HepG2 (cell line): ENCODE results near the gene ASL. TPM values are rescaled to one million over a fixed set of nuclear protein-coding genes. Genes with fewer than 3 reads are reported as not detected.

Experiments used
- BRCA1 ChIP-seq: sonication (generic); formaldehyde crosslinking; IDR thresholded peaks from 2 replicates; pipeline ENCODE4 v1.4.0; 2020; ENCODE audit warnings: missing genetic modification reagents
- JUNB ChIP-seq: sonication (generic); formaldehyde crosslinking; IDR thresholded peaks from 2 replicates; pipeline ENCODE4 v1.8.0; 2022; ENCODE audit warnings: missing genetic modification reagents, mild to moderate bottlenecking, borderline replicate concordance
- MATR3 ChIP-seq: sonication (generic); formaldehyde crosslinking; IDR thresholded peaks from 2 replicates; pipeline ENCODE4 v1.4.0; 2020; ENCODE audit warnings: missing genetic modification reagents
- NR1H2 ChIP-seq: sonication (generic); formaldehyde crosslinking; IDR thresholded peaks from 2 replicates; pipeline ENCODE4 v1.8.1; 2022; ENCODE audit warnings: low read depth, missing genetic modification reagents, borderline replicate concordance
- SAP130 ChIP-seq: IDR thresholded peaks from 2 replicates; pipeline ENCODE4 v1.6.1; 2016; ENCODE audit warnings: low read depth
- ZNF879 ChIP-seq: sonication (generic); formaldehyde crosslinking; IDR thresholded peaks from 2 replicates; pipeline ENCODE4 v1.8.1; 2023; ENCODE audit warnings: missing genetic modification reagents
- polyA plus RNA-seq, 8 experiments: library from polyadenylated mRNA; depleted of rRNA in 3 of 8; stranded (reverse) in 7 of 8; unstranded in 1 of 8; fragments of >200 nt; fragmentation: Illumina TruSeq in 4 of 8; extraction: Trizol in 4 of 8; gene quantifications; 2 replicates each; pipeline versions ENCODE4 v1.2.1 to v1.2.3, GENCODE V29; 2011 to 2016; ENCODE audit warnings: low read depth in 4 of 8, missing spikeins in 1 of 8, mixed read lengths in 1 of 8; ENCODE audit not compliant: insufficient read depth in 1 of 8
- total RNA-seq, 5 experiments: library from RNA; depleted of rRNA; stranded (reverse); fragments of >200 nt; fragmentation: Illumina TruSeq; extraction: Trizol; gene quantifications; 2 replicates each; pipeline ENCODE4 v1.2.3, GENCODE V29; 2016; ENCODE audit warnings: low read depth in 1 of 5
- TF ChIP-seq, protein P1 (sequence below): sonication (generic); formaldehyde crosslinking; IDR thresholded peaks from 2 replicates; pipeline ENCODE4 v1.4.0; 2020; ENCODE audit warnings: missing genetic modification reagents, borderline replicate concordance
- TF ChIP-seq, protein P2 (sequence below): sonication (generic); formaldehyde crosslinking; IDR thresholded peaks from 2 replicates; pipeline ENCODE4 v1.5.0; 2020; ENCODE audit warnings: missing genetic modification reagents, mild to moderate bottlenecking, borderline replicate concordance
- TF ChIP-seq, protein P3 (sequence below): sonication (generic); formaldehyde crosslinking; IDR thresholded peaks from 2 replicates; pipeline ENCODE4 v1.8.0; 2022; ENCODE audit warnings: missing genetic modification reagents, mild to moderate bottlenecking, borderline replicate concordance
- TF ChIP-seq, protein P4 (sequence below): sonication (generic); formaldehyde crosslinking; IDR thresholded peaks from 2 replicates; pipeline ENCODE4 v1.9.0; 2021; ENCODE audit warnings: missing genetic modification reagents, borderline replicate concordance
- TF ChIP-seq, protein P5 (sequence below): sonication (generic); formaldehyde crosslinking; IDR thresholded peaks from 2 replicates; pipeline ENCODE4 v1.8.0; 2022; ENCODE audit warnings: missing genetic modification reagents, mild to moderate bottlenecking, moderate library complexity, borderline replicate concordance
- TF ChIP-seq, protein P6 (sequence below): sonication (generic); formaldehyde crosslinking; IDR thresholded peaks from 2 replicates; pipeline ENCODE4 v1.4.0; 2020; ENCODE audit warnings: missing genetic modification reagents, borderline replicate concordance

The ASL gene
- total and polyA plus RNA-seq, 2 of the 13 experiments (the other 11 are each of a cell fraction or from before 2014, with no cell fraction given) = 71.4 to 96.5 TPM

DNA sequence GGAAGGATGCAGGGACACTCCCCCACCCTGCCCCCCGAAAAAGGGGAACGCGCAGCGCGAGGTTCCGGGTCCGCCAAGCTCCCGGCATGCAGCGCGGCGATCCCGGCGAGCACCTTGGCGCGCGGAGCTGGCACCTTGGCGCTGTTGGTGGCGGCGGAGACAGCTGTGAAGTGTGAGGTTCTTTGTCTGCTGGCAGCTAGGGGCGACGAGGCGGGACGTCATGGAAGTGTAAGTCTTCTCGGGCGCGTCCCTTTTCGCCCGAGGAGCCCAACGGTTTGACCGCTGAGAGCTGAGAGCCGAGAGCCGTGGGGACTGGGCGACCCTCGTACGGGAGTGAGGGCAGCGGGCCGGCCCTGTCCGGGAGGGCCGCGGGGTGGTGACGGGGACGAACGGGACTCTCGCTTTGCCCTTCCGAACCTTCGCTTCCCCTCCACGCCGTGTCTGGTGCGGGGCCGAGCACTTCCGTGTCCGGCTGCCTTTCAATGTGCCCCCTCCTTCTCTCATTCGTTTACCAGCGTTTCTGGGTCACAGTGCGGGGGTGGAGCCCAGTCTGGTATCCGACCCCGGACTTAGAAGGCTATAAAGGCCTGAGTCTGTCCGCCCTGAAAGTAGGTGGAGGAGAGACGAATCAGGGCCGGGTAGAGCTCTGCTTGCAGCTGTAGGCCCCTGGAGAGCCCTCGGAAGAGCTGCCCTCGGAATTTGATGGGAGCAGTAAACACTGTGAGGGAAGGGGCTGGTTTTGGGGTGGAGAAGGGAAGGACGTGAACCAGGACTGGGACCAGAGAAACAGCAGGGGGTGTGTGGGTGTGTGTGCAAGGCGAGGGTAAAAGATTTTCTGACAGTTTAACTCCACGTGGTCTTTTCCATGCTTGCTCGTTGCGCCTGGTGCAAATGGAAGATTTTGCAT, 39.4 kb downstream of the ASL start, which contains the start of gene CRCP (continued):
- TF ChIP-seq, protein P1, sequence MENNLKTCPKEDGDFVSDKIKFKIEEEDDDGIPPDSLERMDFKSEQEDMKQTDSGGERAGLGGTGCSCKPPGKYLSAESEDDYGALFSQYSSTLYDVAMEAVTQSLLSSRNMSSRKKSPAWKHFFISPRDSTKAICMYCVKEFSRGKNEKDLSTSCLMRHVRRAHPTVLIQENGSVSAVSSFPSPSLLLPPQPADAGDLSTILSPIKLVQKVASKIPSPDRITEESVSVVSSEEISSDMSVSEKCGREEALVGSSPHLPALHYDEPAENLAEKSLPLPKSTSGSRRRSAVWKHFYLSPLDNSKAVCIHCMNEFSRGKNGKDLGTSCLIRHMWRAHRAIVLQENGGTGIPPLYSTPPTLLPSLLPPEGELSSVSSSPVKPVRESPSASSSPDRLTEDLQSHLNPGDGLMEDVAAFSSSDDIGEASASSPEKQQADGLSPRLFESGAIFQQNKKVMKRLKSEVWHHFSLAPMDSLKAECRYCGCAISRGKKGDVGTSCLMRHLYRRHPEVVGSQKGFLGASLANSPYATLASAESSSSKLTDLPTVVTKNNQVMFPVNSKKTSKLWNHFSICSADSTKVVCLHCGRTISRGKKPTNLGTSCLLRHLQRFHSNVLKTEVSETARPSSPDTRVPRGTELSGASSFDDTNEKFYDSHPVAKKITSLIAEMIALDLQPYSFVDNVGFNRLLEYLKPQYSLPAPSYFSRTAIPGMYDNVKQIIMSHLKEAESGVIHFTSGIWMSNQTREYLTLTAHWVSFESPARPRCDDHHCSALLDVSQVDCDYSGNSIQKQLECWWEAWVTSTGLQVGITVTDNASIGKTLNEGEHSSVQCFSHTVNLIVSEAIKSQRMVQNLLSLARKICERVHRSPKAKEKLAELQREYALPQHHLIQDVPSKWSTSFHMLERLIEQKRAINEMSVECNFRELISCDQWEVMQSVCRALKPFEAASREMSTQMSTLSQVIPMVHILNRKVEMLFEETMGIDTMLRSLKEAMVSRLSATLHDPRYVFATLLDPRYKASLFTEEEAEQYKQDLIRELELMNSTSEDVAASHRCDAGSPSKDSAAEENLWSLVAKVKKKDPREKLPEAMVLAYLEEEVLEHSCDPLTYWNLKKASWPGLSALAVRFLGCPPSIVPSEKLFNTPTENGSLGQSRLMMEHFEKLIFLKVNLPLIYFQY (CRISPR knock-in tag) = peak; percentile 23; the same call in 1 of the 2 replicates
- TF ChIP-seq, protein P2, sequence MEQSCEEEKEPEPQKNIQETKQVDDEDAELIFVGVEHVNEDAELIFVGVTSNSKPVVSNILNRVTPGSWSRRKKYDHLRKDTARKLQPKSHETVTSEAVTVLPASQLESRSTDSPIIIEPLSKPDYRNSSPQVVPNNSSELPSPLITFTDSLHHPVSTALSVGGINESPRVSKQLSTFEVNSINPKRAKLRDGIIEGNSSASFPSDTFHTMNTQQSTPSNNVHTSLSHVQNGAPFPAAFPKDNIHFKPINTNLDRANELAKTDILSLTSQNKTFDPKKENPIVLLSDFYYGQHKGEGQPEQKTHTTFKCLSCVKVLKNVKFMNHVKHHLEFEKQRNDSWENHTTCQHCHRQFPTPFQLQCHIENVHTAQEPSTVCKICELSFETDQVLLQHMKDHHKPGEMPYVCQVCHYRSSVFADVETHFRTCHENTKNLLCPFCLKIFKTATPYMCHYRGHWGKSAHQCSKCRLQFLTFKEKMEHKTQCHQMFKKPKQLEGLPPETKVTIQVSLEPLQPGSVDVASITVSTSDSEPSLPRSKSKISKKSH = no peak
- TF ChIP-seq NR1H2 (no peak), BRCA1 (CRISPR knock-in tag) (no peak), SAP130 (CRISPR knock-in tag) (peak; percentile 91), JUNB (CRISPR knock-in tag) (no peak), ZNF879 (CRISPR knock-in tag) (peak; percentile 82; the same call in 1 of the 2 replicates), MATR3 (CRISPR knock-in tag) (no peak)
- TF ChIP-seq, protein P3, sequence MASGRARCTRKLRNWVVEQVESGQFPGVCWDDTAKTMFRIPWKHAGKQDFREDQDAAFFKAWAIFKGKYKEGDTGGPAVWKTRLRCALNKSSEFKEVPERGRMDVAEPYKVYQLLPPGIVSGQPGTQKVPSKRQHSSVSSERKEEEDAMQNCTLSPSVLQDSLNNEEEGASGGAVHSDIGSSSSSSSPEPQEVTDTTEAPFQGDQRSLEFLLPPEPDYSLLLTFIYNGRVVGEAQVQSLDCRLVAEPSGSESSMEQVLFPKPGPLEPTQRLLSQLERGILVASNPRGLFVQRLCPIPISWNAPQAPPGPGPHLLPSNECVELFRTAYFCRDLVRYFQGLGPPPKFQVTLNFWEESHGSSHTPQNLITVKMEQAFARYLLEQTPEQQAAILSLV (CRISPR knock-in tag) = peak; percentile 88
- TF ChIP-seq, protein P4, sequence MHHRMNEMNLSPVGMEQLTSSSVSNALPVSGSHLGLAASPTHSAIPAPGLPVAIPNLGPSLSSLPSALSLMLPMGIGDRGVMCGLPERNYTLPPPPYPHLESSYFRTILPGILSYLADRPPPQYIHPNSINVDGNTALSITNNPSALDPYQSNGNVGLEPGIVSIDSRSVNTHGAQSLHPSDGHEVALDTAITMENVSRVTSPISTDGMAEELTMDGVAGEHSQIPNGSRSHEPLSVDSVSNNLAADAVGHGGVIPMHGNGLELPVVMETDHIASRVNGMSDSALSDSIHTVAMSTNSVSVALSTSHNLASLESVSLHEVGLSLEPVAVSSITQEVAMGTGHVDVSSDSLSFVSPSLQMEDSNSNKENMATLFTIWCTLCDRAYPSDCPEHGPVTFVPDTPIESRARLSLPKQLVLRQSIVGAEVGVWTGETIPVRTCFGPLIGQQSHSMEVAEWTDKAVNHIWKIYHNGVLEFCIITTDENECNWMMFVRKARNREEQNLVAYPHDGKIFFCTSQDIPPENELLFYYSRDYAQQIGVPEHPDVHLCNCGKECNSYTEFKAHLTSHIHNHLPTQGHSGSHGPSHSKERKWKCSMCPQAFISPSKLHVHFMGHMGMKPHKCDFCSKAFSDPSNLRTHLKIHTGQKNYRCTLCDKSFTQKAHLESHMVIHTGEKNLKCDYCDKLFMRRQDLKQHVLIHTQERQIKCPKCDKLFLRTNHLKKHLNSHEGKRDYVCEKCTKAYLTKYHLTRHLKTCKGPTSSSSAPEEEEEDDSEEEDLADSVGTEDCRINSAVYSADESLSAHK = no peak
- TF ChIP-seq, protein P5, sequence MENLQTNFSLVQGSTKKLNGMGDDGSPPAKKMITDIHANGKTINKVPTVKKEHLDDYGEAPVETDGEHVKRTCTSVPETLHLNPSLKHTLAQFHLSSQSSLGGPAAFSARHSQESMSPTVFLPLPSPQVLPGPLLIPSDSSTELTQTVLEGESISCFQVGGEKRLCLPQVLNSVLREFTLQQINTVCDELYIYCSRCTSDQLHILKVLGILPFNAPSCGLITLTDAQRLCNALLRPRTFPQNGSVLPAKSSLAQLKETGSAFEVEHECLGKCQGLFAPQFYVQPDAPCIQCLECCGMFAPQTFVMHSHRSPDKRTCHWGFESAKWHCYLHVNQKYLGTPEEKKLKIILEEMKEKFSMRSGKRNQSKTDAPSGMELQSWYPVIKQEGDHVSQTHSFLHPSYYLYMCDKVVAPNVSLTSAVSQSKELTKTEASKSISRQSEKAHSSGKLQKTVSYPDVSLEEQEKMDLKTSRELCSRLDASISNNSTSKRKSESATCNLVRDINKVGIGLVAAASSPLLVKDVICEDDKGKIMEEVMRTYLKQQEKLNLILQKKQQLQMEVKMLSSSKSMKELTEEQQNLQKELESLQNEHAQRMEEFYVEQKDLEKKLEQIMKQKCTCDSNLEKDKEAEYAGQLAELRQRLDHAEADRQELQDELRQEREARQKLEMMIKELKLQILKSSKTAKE = no peak
- TF ChIP-seq, protein P6, sequence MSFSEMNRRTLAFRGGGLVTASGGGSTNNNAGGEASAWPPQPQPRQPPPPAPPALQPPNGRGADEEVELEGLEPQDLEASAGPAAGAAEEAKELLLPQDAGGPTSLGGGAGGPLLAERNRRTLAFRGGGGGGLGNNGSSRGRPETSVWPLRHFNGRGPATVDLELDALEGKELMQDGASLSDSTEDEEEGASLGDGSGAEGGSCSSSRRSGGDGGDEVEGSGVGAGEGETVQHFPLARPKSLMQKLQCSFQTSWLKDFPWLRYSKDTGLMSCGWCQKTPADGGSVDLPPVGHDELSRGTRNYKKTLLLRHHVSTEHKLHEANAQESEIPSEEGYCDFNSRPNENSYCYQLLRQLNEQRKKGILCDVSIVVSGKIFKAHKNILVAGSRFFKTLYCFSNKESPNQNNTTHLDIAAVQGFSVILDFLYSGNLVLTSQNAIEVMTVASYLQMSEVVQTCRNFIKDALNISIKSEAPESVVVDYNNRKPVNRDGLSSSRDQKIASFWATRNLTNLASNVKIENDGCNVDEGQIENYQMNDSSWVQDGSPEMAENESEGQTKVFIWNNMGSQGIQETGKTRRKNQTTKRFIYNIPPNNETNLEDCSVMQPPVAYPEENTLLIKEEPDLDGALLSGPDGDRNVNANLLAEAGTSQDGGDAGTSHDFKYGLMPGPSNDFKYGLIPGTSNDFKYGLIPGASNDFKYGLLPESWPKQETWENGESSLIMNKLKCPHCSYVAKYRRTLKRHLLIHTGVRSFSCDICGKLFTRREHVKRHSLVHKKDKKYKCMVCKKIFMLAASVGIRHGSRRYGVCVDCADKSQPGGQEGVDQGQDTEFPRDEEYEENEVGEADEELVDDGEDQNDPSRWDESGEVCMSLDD (CRISPR knock-in tag) = peak; percentile 86
